Measurements from ENCODE around the gene KLHL15.

The KLHL15 gene

DNA sequence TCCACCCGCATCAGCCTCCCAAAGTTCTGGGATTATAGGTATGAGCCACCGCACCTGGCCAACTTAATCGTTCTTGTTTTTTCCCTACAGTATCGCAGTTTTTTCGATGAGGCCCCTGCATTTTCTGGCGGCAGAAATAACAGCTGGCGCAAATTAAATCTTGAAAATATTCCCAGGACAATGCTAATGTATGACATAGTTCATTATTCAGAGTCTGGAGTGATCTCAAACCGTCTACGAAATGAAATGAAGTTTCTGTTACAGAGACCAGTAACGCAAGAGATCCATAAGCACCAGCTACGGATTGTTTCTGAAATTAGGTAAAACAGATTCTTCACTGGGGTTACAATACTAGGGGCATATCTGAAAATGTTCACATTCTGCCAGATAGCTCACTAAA is 91.9 kb downstream of the KLHL15 start:
- no peak for TF ChIP-seq TAF1 (IDR thresholded peaks at IDR 0.05; ENCODE audit: borderline replicate concordance, insufficient read depth, low read length)
- no peak for TF ChIP-seq POLR2AphosphoS5 (IDR thresholded peaks at IDR 0.05; ENCODE audit: low read depth, low read length)
- TF ChIP-seq, protein P1, sequence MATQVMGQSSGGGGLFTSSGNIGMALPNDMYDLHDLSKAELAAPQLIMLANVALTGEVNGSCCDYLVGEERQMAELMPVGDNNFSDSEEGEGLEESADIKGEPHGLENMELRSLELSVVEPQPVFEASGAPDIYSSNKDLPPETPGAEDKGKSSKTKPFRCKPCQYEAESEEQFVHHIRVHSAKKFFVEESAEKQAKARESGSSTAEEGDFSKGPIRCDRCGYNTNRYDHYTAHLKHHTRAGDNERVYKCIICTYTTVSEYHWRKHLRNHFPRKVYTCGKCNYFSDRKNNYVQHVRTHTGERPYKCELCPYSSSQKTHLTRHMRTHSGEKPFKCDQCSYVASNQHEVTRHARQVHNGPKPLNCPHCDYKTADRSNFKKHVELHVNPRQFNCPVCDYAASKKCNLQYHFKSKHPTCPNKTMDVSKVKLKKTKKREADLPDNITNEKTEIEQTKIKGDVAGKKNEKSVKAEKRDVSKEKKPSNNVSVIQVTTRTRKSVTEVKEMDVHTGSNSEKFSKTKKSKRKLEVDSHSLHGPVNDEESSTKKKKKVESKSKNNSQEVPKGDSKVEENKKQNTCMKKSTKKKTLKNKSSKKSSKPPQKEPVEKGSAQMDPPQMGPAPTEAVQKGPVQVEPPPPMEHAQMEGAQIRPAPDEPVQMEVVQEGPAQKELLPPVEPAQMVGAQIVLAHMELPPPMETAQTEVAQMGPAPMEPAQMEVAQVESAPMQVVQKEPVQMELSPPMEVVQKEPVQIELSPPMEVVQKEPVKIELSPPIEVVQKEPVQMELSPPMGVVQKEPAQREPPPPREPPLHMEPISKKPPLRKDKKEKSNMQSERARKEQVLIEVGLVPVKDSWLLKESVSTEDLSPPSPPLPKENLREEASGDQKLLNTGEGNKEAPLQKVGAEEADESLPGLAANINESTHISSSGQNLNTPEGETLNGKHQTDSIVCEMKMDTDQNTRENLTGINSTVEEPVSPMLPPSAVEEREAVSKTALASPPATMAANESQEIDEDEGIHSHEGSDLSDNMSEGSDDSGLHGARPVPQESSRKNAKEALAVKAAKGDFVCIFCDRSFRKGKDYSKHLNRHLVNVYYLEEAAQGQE (IDR thresholded peaks at IDR 0.05; ENCODE audit: insufficient read depth in 1 of 2, low read depth in 2 of 2, low read length in 2 of 2): no peak
- TF ChIP-seq SIN3A (IDR thresholded peaks at IDR 0.05; ENCODE audit: borderline replicate concordance, insufficient read depth, low read length): no peak

Measured in PFSK-1 (cell line).